HUES6 (cell line): ENCODE results near the gene CCBE1.

ENCODE experiments used
- H3K27ac ChIP-seq: 2 replicates; pipeline ENCODE4 v1.7.0; 2013; ENCODE audit warnings: low read depth, mild to moderate bottlenecking, low read length, inconsistent platforms
- H3K27me3 ChIP-seq: 2 replicates; pipeline ENCODE4 v1.6.1; 2013; ENCODE audit warnings: low read length; ENCODE audit not compliant: control insufficient read depth, insufficient read depth
- H3K36me3 ChIP-seq: 2 replicates; pipeline ENCODE4 v1.6.1; 2013; ENCODE audit warnings: low read length; ENCODE audit not compliant: control insufficient read depth, insufficient read depth
- H3K4me1 ChIP-seq: 2 replicates; pipeline ENCODE4 v1.6.1; 2013; ENCODE audit warnings: low read length; ENCODE audit not compliant: control insufficient read depth, insufficient read depth
- H3K4me3 ChIP-seq: 2 replicates; pipeline ENCODE4 v1.5.1; 2013; ENCODE audit warnings: low read depth, low read length
- H3K9ac ChIP-seq: one replicate; pipeline ENCODE4 v1.6.1; 2013; ENCODE audit warnings: mild to moderate bottlenecking, low read length
- H3K9me3 ChIP-seq: 2 replicates; pipeline ENCODE4 v1.6.1; 2013; ENCODE audit warnings: low read depth, low read length; ENCODE audit not compliant: control insufficient read depth, insufficient read depth

The CCBE1 gene

DNA sequence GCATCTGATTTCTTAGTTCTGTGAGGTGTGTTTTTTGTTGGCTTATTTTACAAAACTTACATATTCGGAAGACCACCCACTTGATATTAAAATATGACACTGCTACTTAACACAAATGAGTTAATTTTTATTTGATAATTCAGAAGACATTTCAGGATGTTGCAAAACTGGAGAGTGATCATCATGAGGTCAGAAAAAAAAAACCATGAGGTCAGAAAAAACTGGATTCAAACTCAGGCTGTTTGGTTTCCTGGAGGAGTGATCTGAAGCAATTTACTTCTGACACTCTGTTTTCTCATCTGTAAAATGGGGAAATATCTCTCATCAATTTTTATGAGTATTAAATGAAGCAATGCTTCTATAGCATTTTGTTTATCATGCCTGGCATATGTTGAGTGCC, 1.8 kb upstream of the CCBE1 start:
- no peaks in the 10 kb centered on the region for H3K36me3 ChIP-seq
- no peak overlapping the region for H3K4me3 ChIP-seq
- no peaks in the 10 kb centered on the region for H3K9me3 ChIP-seq
- no peak overlapping the region for H3K27ac ChIP-seq
- no peak overlapping the region for H3K9ac ChIP-seq
- peaks cover 52% of the 10 kb centered on the region for H3K27me3 ChIP-seq
- H3K4me1 ChIP-seq: peaks cover 24% of the 10 kb centered on the region

DNA sequence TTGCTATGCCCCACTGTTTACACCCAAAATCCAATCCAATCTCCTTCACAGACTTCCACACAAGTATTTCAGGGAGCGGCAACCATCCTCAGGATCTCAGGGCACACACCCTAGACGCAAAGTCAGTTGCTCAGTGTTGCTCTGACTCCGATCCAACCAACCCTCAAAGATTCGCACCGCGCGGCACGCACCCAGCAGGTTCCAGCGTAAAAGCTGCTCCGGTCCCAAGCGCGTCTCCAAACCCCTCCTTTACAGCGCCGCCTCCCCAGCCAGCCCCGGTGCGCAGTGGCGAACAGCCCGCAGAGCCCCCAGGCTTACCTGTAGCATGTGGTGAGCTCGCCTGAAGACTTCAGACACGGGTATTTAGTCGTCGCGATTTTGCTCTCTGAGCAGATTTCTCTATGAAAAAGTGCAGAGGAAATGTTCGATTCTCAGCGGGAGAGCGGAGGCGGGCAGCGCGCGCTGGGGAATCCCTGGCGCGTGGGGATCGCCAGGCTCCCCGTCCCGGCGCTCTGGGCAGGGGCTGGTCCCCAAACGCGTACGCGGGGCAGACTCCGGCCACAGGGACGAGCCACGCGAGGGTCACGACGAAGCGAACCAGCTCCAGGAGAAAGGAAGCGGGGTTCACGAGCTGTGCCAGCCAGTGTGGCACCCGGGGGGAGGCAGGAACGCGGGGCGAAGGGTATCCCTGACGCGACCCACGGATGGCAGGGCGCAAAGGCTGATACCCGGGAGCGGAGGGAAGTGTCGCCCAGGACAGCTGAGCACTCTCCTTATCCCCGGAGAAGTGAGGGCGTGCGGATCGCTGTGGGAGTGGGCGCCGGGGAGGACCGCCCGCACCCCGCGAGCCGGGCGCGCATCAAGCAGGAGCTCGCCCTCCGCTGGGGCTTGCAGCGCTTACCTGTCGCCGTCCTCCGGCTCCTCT, 650 bp downstream of the CCBE1 start:
- no peak overlapping the region for H3K27ac ChIP-seq
- H3K4me3 ChIP-seq: peak overlapping the region; percentile 85
- peak overlapping the region; percentile 74 for H3K9ac ChIP-seq
- H3K4me1 ChIP-seq: peaks cover 24% of the 10 kb centered on the region
- H3K27me3 ChIP-seq: peaks cover 66% of the 10 kb centered on the region
- H3K9me3 ChIP-seq: no peaks in the 10 kb centered on the region
- no peaks in the 10 kb centered on the region for H3K36me3 ChIP-seq

DNA sequence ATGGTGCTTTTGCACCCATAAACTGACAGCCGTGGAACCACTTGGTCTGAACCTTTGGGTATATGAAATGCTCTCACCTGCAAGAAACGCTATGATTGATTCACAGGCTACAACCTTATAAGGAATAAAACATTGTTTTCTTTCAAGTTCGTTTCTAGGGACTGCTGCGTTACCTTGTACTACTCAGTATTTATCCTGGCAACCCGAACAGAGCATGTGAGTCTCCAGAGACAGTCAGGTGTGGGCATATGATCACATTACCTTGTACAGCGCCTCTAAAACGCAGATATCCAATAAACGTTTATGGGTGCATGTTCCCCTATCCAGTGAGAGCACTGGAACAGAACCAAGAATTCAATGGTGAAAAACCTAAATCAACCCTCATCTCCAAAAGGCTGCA, 1.7 kb downstream of the CCBE1 start:
- Histone ChIP-seq H3K9me3 (no peaks in the 10 kb centered on the region), H3K4me1 (peaks cover 26% of the 10 kb centered on the region), H3K27me3 (peaks cover 73% of the 10 kb centered on the region), H3K27ac (no peak overlapping the region), H3K4me3 (no peak overlapping the region), H3K36me3 (no peaks in the 10 kb centered on the region), H3K9ac (no peak overlapping the region)

DNA sequence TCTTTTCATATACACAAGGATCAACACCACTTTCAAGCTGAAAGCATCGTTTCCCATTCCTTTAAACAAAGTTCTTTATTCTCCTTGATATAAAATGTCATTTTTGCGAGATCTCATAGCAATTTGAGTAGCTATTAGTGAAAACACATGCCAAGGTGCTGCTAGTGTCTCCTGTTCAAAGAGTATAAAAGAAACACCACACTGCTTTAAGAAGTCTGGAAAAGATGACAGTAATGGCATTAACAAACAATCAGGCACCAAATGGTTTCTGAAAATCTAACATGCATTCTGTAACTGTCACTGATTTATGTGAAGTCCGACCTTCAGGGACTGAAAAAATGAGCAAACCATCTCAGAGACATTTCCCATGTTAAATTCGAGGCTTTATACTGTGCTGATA, 2.4 kb downstream of the CCBE1 start:
- Histone ChIP-seq H3K27me3 (peaks cover 73% of the 10 kb centered on the region), H3K36me3 (no peaks in the 10 kb centered on the region), H3K4me3 (no peak overlapping the region), H3K4me1 (peaks cover 26% of the 10 kb centered on the region), H3K9ac (no peak overlapping the region), H3K27ac (no peak overlapping the region), H3K9me3 (no peaks in the 10 kb centered on the region)

DNA sequence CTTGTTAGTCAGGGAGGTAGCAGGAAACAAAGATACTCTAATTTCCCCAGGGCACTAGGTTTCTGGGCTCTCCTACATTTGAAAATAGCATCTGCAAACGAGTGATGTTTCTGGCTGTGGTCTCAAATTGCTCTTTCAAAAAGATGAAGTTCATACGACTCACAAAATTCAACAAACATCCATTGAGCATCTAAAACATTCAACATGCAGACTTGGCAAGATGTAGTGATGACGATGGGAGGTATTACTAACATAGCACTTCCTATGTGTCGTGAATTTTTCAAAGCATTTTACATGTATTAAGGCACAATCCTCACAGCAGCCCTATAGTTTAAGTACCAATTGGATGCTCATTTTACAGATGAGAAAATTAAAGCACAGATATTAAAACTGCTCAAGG, 5.2 kb downstream of the CCBE1 start:
- Histone ChIP-seq H3K4me1 (peaks cover 39% of the 10 kb centered on the region), H3K9me3 (no peaks in the 10 kb centered on the region), H3K27me3 (peaks cover 55% of the 10 kb centered on the region), H3K4me3 (no peak overlapping the region), H3K36me3 (no peaks in the 10 kb centered on the region), H3K27ac (no peak overlapping the region), H3K9ac (no peak overlapping the region)

DNA sequence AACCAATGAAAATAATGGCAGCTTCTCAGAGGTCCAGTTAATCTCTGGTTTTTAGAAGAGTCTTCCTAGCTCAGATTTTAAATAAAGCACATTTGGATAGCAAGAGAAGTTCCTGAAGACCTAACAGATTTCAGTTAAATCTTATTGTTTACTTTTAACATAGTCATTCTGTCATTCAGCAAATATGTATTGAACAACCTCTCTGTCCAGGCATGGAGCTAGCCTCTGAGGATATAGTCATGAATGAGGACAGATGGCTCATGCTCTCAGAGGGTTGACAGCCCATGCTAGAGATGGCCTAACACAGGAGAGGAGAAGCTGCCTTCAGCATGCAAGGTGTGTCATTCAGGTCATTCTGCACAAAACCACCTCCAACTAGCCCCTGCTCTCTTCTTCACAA, 6.2 kb downstream of the CCBE1 start:
- Histone ChIP-seq H3K27ac (no peak overlapping the region), H3K27me3 (peaks cover 45% of the 10 kb centered on the region), H3K36me3 (no peaks in the 10 kb centered on the region), H3K4me1 (peaks cover 35% of the 10 kb centered on the region), H3K9ac (no peak overlapping the region), H3K9me3 (no peaks in the 10 kb centered on the region), H3K4me3 (no peak overlapping the region)

DNA sequence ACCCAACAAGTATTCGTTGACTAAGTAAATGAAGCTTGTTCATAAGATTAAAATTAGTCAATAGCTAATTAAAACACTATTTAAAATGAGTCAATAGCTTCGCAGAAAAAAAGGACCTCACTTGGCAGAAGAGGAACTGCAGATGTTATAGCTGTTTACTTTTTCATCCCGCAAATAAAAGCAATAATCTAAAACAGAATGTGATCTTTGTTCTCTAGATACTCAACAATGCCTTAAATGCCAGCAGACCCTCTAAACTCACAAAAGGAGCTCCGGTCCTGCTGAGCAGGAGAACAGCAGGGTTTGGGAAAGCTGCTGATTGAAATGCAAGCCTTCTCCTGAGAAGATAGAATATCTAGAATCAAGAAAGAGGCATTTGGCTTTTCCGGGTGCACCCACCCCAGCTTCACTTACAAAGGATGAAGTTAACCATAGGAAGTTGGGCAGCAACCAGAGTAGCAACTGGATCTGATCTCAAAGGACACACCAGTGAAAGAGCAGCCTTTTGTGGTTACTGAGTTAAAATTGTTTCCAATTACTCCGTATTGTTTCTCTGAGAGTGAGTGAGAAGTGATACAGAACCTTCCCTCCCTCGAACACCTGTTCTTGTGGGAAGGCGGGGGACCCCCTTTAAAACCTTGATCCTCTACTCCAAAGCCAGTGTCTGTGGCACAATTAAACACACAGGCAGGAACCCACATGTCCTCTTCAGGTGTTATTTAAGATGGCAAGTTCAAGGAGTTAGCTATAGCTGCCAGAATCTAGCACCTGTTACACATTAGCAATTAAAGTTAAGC, 6.8 kb downstream of the CCBE1 start:
- Histone ChIP-seq H3K4me1 (peaks cover 33% of the 10 kb centered on the region), H3K9me3 (no peaks in the 10 kb centered on the region), H3K36me3 (no peaks in the 10 kb centered on the region), H3K9ac (no peak overlapping the region), H3K27ac (no peak overlapping the region), H3K27me3 (peaks cover 39% of the 10 kb centered on the region), H3K4me3 (no peak overlapping the region)

DNA sequence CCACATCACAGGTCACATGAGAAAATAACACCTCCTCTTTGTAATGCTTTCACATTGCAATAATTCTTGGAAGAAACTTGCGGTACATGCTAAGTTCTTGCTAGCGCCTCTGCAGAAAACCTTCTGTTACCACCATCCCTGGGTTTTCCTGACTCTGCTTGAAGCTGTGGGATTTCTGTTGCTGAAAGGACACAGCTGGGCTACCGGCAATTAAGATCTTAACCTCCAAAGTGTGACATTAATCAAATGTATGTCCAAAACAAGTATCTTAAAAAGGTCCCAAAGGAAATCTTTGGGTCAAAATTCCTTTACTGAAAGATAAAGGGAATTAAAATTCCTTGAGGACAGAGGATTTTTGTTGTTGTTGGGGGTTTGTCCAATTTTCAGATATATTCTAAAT, 7.5 kb downstream of the CCBE1 start:
- Histone ChIP-seq H3K4me1 (peaks cover 38% of the 10 kb centered on the region), H3K9ac (no peak overlapping the region), H3K4me3 (no peak overlapping the region), H3K9me3 (no peaks in the 10 kb centered on the region), H3K27ac (no peak overlapping the region), H3K27me3 (peaks cover 33% of the 10 kb centered on the region), H3K36me3 (no peaks in the 10 kb centered on the region)

DNA sequence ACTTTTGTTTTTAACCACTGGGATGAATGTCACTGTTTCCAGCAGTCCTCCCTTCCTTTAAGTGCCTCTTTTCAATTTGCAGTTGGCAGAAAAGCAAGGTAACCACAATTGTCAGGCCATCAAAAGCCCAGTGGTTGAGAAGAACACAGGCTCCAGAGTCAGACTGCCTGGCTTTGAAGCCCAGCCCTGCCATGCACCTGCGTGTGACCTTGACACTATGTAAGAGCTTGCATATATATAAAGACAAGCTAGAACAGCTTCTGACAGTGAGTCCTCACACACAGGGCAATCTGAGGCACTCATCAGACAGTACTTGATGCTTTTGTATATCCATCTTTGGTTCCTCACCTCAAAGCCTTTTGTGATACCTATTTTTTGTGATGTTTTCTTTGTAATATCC, 11.0 kb downstream of the CCBE1 start:
- Histone ChIP-seq H3K4me3 (no peak overlapping the region), H3K36me3 (no peaks in the 10 kb centered on the region), H3K9ac (no peak overlapping the region), H3K9me3 (no peaks in the 10 kb centered on the region), H3K27ac (no peak overlapping the region), H3K4me1 (peaks cover 51% of the 10 kb centered on the region), H3K27me3 (peaks cover 10% of the 10 kb centered on the region; the same call in 1 of the 2 replicates)

DNA sequence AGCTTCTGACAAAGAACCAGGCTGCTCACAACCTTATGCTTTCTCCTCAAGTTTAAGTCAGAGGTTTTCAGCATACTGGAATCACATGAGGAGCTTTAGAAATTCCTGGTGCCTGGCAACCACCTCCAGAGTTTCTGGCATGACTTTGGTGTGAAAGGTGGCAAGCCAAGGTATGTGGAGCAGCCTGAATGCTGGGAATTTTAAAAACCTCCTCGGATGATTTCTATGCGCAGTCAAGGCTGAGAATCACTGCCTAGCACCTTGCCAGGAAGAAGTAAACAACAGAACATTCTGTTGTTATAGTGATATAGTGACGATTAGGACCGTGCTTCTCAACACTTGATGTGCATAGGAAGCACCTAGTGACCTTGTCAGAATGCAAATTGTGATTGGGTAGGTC, 11.7 kb downstream of the CCBE1 start:
- Histone ChIP-seq H3K4me3 (no peak overlapping the region), H3K27me3 (peaks cover 4% of the 10 kb centered on the region; the same call in 1 of the 2 replicates), H3K9ac (no peak overlapping the region), H3K4me1 (peaks cover 51% of the 10 kb centered on the region), H3K9me3 (no peaks in the 10 kb centered on the region), H3K27ac (no peak overlapping the region), H3K36me3 (no peaks in the 10 kb centered on the region)

DNA sequence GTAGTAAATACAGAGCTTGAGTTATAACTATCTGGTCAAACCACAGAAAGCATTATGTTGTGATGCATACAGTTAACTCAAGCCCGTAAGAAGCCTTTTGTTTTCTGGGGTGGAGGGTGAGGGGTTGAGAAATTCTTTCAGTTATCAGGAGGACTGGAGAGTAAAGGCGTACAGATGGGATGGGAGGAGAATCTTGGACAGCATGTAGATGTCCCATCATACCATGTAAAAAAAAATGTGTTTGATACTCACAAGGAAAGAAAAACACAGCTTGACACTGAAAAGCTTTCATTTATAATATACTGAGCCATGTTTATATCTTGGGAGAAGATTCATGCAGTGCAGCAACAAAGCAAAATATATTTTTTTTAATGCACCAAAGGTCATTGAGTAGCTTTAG, 12.4 kb downstream of the CCBE1 start:
- H3K27me3 ChIP-seq: peaks cover 4% of the 10 kb centered on the region; the same call in 1 of the 2 replicates
- no peaks in the 10 kb centered on the region for H3K36me3 ChIP-seq
- H3K9me3 ChIP-seq: no peaks in the 10 kb centered on the region
- no peak overlapping the region for H3K9ac ChIP-seq
- no peak overlapping the region for H3K27ac ChIP-seq
- peaks cover 44% of the 10 kb centered on the region for H3K4me1 ChIP-seq
- H3K4me3 ChIP-seq: no peak overlapping the region
